ENCODE data around the gene NRIP2.

NRIP2 gene

GRCh38 chr12:2812290-2813213 lies 22.3 kb downstream of the NRIP2 start, which contains the start of gene ITFG2:
TSS of gene ITFG2 (plus strand) at chr12:2812668. CDS start at chr12:2812761, 93 bp downstream.
- TF ChIP-seq CTCF (conservative IDR thresholded peaks at IDR 0.05; ENCODE audit: control insufficient read depth, insufficient read depth, low read depth, low read length), result no peak
- peak; percentile 98 for DNase-seq (ENCODE audit: low read depth)
- H3K4me3 ChIP-seq (ENCODE audit: control insufficient read depth, low read depth, low read length), result peak within 1 kb of the TSS; percentile 95

GRCh38 chr12:2811801-2812200 lies 23.0 kb downstream of the NRIP2 start:
- peak overlapping the region; percentile 95 for H3K4me3 ChIP-seq (ENCODE audit: control insufficient read depth, low read depth, low read length)
- DNase-seq (ENCODE audit: low read depth), result no peak
- TF ChIP-seq CTCF (conservative IDR thresholded peaks at IDR 0.05; ENCODE audit: control insufficient read depth, insufficient read depth, low read depth, low read length), result no peak

- no peak overlapping the region for H3K4me3 ChIP-seq (ENCODE audit: control insufficient read depth, low read depth, low read length)
- DNase-seq (ENCODE audit: low read depth), result peak; percentile 37
- TF ChIP-seq CTCF (conservative IDR thresholded peaks at IDR 0.05; ENCODE audit: control insufficient read depth, insufficient read depth, low read depth, low read length), result no peak
Measured at GRCh38 chr12:2806700-2807099, 28.1 kb downstream of the NRIP2 start.

GRCh38 chr12:2805143-2805520 lies 29.7 kb downstream of the NRIP2 start:
- DNase-seq (ENCODE audit: low read depth), result no peak
- TF ChIP-seq CTCF (conservative IDR thresholded peaks at IDR 0.05; ENCODE audit: control insufficient read depth, insufficient read depth, low read depth, low read length), result no peak
- H3K4me3 ChIP-seq (ENCODE audit: control insufficient read depth, low read depth, low read length), result no peak overlapping the region

GRCh38 chr12:2804393-2805142 lies 30.3 kb downstream of the NRIP2 start:
- no peak overlapping the region for H3K4me3 ChIP-seq (ENCODE audit: control insufficient read depth, low read depth, low read length)
- no peak for TF ChIP-seq CTCF (conservative IDR thresholded peaks at IDR 0.05; ENCODE audit: control insufficient read depth, insufficient read depth, low read depth, low read length)
- peak; percentile 68 for DNase-seq (ENCODE audit: low read depth)

- no peak overlapping the region for H3K4me3 ChIP-seq (ENCODE audit: control insufficient read depth, low read depth, low read length)
Measured at GRCh38 chr12:2803635-2804392, 31.0 kb downstream of the NRIP2 start.

More at GRCh38 chr12:2803635-2804392, 31.0 kb downstream of the NRIP2 start:
- no peak for TF ChIP-seq CTCF (conservative IDR thresholded peaks at IDR 0.05; ENCODE audit: control insufficient read depth, insufficient read depth, low read depth, low read length)
- DNase-seq (ENCODE audit: low read depth), result no peak
